HepG2 (cell line): ENCODE results near the gene OSBPL5. TPM values are rescaled to one million over a fixed set of nuclear protein-coding genes. Genes with fewer than 3 reads are reported as not detected.

Experiments used
- KIAA2018 ChIP-seq: sonication (generic); formaldehyde crosslinking; IDR thresholded peaks from 2 replicates; pipeline ENCODE4 v1.5.0; 2020; ENCODE audit warnings: mild to moderate bottlenecking, missing genetic modification reagents, borderline replicate concordance
- polyA plus RNA-seq, 8 experiments: library from polyadenylated mRNA; depleted of rRNA in 3 of 8; stranded (reverse) in 7 of 8; unstranded in 1 of 8; fragments of >200 nt; fragmentation: Illumina TruSeq in 4 of 8; extraction: Trizol in 4 of 8; gene quantifications; 2 replicates each; pipeline versions ENCODE4 v1.2.1 to v1.2.3, GENCODE V29; 2011 to 2016; ENCODE audit warnings: low read depth in 4 of 8, missing spikeins in 1 of 8, mixed read lengths in 1 of 8; ENCODE audit not compliant: insufficient read depth in 1 of 8
- total RNA-seq, 5 experiments: library from RNA; depleted of rRNA; stranded (reverse); fragments of >200 nt; fragmentation: Illumina TruSeq; extraction: Trizol; gene quantifications; 2 replicates each; pipeline ENCODE4 v1.2.3, GENCODE V29; 2016; ENCODE audit warnings: low read depth in 1 of 5

OSBPL5 gene
- total and polyA plus RNA-seq, 2 of the 13 experiments (the other 11 are each of a cell fraction or from before 2014, with no cell fraction given) = not detected

GRCh38 chr11:3042496-3043314, 122.4 kb downstream of the OSBPL5 start (continued):
- no peak for TF ChIP-seq KIAA2018 (CRISPR knock-in tag)
